DND-41 (cell line): ENCODE results near the gene BAZ1A.

Experiments used
- CTCF ChIP-seq: IDR thresholded peaks from 2 replicates; pipeline ENCODE4 v1.5.1; 2012; ENCODE audit warnings: borderline replicate concordance, low read length, moderate library complexity, mild to moderate bottlenecking; ENCODE audit not compliant: poor library complexity, severe bottlenecking; ENCODE audit errors: extremely low read depth
- EZH2 ChIP-seq: IDR thresholded peaks from 3 replicates; pipeline ENCODE4 v1.6.1; 2012; ENCODE audit warnings: borderline replicate concordance, low read depth, mild to moderate bottlenecking, moderate library complexity, low read length, inconsistent platforms; ENCODE audit not compliant: severe bottlenecking

GRCh38 chr14:34883954-34884353, 8.8 kb upstream of the BAZ1A start:
- TF ChIP-seq EZH2 (no peak), CTCF (no peak)
